Activated T-helper 9 cell treated with anti-CD3 and anti-CD28 coated beads, Interleukin-2, amount 50 U/mL, for 16 hours (primary cell): ENCODE measurements around the gene GLYATL2.

Experiments
- DNase-seq: peaks from one replicate; pipeline ENCODE4 v3.0.0-alpha.2; 2020; ENCODE audit warnings: low read depth

The GLYATL2 gene

DNA sequence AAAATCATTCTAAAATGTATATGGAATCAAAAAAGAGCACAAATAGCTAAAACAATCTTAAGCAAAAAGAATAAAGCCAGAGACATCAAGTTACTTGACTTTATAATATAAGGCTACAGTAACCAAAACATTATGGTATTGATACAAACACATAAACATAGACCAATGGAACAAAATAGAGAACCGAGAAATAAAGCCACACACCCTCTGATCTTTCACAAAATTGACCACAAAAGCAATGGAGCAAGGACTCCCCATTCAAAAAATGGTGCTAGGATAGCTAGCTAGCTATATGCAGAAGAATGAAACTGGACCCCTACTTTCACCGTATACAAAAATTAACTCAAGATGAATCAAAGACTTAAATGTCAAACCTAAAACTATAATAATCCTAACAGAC is 43.2 kb downstream of the GLYATL2 start:
- no peak for DNase-seq

DNA sequence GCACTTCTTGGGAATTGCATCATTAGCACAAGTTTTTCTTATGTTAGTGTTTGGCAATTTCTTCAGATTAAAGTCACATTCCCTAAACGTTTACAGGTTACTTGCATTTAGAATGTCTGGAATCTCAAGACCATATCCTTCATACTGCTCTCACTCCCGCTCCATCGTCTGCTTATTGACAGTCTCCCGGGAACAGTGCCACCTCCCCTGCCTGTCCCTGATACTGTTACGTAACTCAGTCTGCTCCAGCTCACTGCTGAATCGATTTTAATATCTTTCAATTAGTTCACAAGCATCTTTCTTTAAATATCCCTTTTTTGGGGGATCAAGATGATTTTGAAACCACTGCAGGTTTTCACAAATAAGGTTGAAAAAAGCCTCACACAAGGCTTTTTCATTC is 48.2 kb downstream of the GLYATL2 start:
- no peak for DNase-seq

DNA sequence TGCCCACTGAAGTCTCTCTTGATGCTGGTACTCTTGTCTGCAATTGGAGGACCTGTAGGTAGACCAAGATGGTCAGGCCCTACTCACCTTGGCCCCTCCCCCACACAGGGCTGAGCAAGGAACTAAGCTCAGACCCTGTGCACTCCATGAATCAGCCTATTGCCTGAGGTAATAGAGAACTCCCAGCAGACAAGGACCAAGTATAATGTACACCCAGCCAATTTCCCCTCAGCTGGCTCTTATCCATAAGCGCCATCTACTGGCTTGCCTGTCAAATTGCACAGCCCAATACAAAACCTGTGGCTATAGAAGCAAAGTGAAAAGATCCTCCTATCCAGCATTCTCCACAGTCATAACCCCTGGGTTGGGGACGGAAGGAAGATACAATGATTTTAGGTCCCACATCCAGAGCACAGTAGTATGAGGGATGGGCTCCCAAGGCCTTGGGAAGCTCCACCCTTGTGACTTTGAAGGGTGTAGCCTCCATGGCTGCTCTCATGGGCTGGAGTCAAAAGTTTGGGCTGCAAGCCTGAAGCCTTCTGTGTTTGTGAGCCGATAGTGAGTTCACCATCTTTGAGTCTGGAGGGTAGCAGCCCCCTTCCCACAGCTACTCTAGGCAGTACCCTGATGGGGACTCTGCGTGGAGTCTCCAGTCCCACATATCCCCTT is 56.0 kb downstream of the GLYATL2 start:
- no peak for DNase-seq

DNA sequence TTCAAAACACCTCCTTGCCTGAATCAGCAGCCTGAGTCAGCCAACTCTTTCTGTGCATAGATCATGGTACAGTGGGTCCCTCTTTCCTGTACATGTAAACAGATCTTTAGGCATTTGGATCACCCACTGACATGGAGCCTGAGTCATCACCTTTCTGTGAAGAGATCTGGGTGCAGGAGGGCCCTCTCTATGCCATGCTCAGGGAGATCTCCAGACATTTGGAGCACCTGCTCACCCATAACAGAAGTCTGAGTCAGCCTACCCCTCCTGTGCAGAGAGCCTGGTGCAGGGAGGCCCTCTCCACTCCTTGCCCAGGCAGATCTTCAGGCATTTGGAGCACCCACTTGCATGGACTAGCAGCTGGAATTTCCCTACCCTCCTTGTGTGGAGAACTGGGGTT is 56.6 kb downstream of the GLYATL2 start:
- DNase-seq = no peak

DNA sequence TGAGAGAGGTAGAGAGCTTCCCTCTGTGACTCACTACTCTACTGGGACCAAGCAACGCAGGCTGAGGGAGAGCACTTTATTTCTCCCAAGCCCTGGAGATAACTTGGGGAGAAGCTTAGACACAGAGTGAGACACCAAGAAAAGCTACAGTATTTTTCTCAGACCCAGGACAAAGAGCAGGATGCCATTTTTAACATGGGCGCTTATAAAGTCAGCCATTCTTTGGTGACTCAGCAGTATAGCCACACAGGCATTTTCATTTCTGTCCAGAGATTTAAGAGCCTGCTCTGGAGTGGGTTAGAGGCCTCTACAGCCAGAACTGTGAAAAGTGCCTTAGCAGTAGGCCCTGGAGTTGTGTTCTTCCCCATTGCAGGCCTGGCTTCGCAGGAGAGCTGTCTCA is 57.8 kb downstream of the GLYATL2 start:
- no peak for DNase-seq

GRCh38 chr11:58784995-58785394 is 59.5 kb downstream of the GLYATL2 start:
- DNase-seq = no peak
